Coronary artery (tissue), 2 donors: Measurements from ENCODE around the gene ATP2A3.

Experiments
- DNase-seq: peaks from one replicate; pipeline ENCODE4 v3.0.0-alpha.2; 2017; ENCODE audit warnings: low spot score
- H3K27ac ChIP-seq, 2 donors: fragments of 200-600 bp; sonication (generic); one replicate each; pipeline ENCODE4 v1.5.1; 2016 to 2019
- H3K4me3 ChIP-seq: fragments of 200-600 bp; sonication (generic); 2 replicates; pipeline ENCODE4 v1.5.1; 2016; ENCODE audit warnings: mild to moderate bottlenecking, moderate library complexity
- CTCF ChIP-seq: fragments of 200-600 bp; sonication (generic); IDR thresholded peaks from one replicate; pipeline ENCODE4 v1.5.1; 2019; ENCODE audit warnings: antibody characterized with exemption

Gene ATP2A3

GRCh38 chr17:3926860-3927627 is 37.2 kb downstream of the ATP2A3 start:
- no peak for TF ChIP-seq CTCF
- peak overlapping the region; percentile 28 to 85 for H3K27ac ChIP-seq
- H3K4me3 ChIP-seq: no peak overlapping the region
- no peak for DNase-seq

GRCh38 chr17:3925684-3926485 is 38.4 kb downstream of the ATP2A3 start:
- no peak for DNase-seq
- no peak for TF ChIP-seq CTCF
- peak overlapping the region in 1 of 2 donors; percentile 11 for H3K27ac ChIP-seq
- H3K4me3 ChIP-seq: no peak overlapping the region

- H3K27ac ChIP-seq: no peak overlapping the region
Measured at GRCh38 chr17:3924512-3925350, 39.5 kb downstream of the ATP2A3 start.

GRCh38 chr17:3923466-3924190 is 40.6 kb downstream of the ATP2A3 start:
- no peak overlapping the region for H3K27ac ChIP-seq
- no peak for TF ChIP-seq CTCF
- no peak for DNase-seq
- H3K4me3 ChIP-seq: no peak overlapping the region

More at GRCh38 chr17:3924512-3925350, 39.5 kb downstream of the ATP2A3 start:
- no peak overlapping the region for H3K4me3 ChIP-seq
- DNase-seq: no peak
- no peak for TF ChIP-seq CTCF

- H3K4me3 ChIP-seq: no peak overlapping the region
- no peak for TF ChIP-seq CTCF
- H3K27ac ChIP-seq: no peak overlapping the region
- DNase-seq: no peak
Measured at GRCh38 chr17:3922765-3923164, 41.5 kb downstream of the ATP2A3 start.
